Thymus (tissue), 11 donors: ENCODE measurements around the gene TEKT3. TPM values are rescaled to one million over a fixed set of nuclear protein-coding genes. Genes with fewer than 3 reads are reported as not detected.

Source experiments
- DNase-seq, 9 donors: peaks; one replicate each; pipeline ENCODE4 v3.0.0-alpha.2; 2013; ENCODE audit warnings: low spot score in 9 of 9, low read depth in 6 of 9, missing footprints in 1 of 9
- H3K27ac ChIP-seq, 2 donors: one replicate each; pipeline ENCODE4 v1.5.1; 2013; ENCODE audit warnings: control low read depth in 1 of 2, low read depth in 1 of 2, low read length in 1 of 2, mild to moderate bottlenecking in 1 of 2, moderate library complexity in 1 of 2
- H3K27me3 ChIP-seq, 2 donors: one replicate each; pipeline ENCODE4 v1.5.1; 2013; ENCODE audit warnings: low read length in 1 of 2; ENCODE audit not compliant: control insufficient read depth in 2 of 2, insufficient read depth in 1 of 2
- H3K36me3 ChIP-seq, 2 donors: one replicate each; pipeline ENCODE4 v1.5.1; 2013; ENCODE audit warnings: low read length in 1 of 2, mild to moderate bottlenecking in 1 of 2, moderate library complexity in 1 of 2; ENCODE audit not compliant: control insufficient read depth in 2 of 2, insufficient read depth in 2 of 2
- H3K4me1 ChIP-seq, 2 donors: one replicate each; pipeline ENCODE4 v1.5.1; 2013; ENCODE audit warnings: low read length in 2 of 2; ENCODE audit not compliant: control insufficient read depth in 2 of 2, insufficient read depth in 2 of 2
- H3K4me3 ChIP-seq, 2 donors: one replicate each; pipeline ENCODE4 v1.5.1; 2013; ENCODE audit warnings: low read length in 2 of 2, control low read depth in 1 of 2, mild to moderate bottlenecking in 1 of 2
- H3K9me3 ChIP-seq, 2 donors: one replicate each; pipeline ENCODE4 v1.5.1; 2013; ENCODE audit warnings: low read length in 1 of 2, mild to moderate bottlenecking in 1 of 2; ENCODE audit not compliant: control insufficient read depth in 2 of 2, insufficient read depth in 1 of 2
- WGBS: extraction: QIAGEN DNeasy Blood & Tissue Kit; methylation state at CpG from one replicate; pipeline ENCODE4 v1.1.7; 2013; 5-methylcytosine and 5-hydroxymethylcytosine counted together
- polyA plus RNA-seq: library from polyadenylated mRNA; stranded (reverse); fragments of 200-250 nt; gene quantifications from one replicate; pipeline ENCODE4 v1.2.3, GENCODE V29; 2013
- total RNA-seq: library from RNA; stranded (reverse); fragments of 120-200 nt; gene quantifications from one replicate; pipeline ENCODE4 v1.2.4, GENCODE V29; 2013
- donor health status: healthy.

Gene TEKT3
- total and polyA plus RNA-seq, 2 donors: 0.38 to 0.64 TPM

DNA sequence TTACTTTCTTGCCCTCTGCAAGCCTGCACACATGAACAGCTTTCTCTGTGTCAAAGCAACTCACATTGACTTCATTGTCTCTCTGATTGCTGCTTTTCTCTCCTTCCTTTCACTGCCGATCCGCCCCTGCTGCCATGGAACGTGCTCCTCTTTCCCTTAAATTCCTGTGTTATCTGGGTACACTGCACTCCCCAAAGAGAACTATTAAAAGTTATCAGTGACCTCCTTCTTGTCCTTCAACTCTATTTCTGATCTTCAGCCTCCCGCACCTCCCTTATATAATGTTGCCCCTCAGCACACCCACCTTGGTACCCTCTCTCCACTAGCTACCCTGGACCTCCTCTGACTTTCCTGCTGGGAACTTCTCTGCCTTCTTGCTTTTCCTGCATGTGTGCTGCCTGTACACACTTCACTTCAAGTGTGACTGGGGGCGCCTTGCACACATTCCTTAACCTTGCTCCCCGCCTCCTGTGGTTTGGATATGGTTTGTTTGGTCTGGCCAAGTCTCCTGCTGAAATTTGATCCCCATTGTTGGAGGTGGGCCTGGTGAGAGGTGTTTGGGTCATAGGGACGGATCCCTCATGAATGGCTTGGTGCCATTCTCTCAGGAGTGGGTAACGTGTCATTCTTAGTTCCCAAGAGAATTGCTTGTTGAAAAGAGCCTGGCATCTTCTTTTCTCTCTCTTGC, 49.6 kb downstream of the TEKT3 start:
- no peaks in the 10 kb centered on the region for H3K4me1 ChIP-seq
- DNase-seq: no peak
- H3K9me3 ChIP-seq: no peaks in the 10 kb centered on the region
- H3K4me3 ChIP-seq: no peak overlapping the region
- H3K36me3 ChIP-seq: no peaks in the 10 kb centered on the region
- no peaks in the 10 kb centered on the region for H3K27me3 ChIP-seq
- 87% methylated on average over 8 of the region's 8 CpGs for WGBS
- no peak overlapping the region for H3K27ac ChIP-seq

GRCh38 chr17:15290605-15291004, 50.8 kb downstream of the TEKT3 start:
- H3K4me3 ChIP-seq: no peak overlapping the region
- H3K27me3 ChIP-seq: no peaks in the 10 kb centered on the region
- no peaks in the 10 kb centered on the region for H3K36me3 ChIP-seq
- 95% methylated on average over 6 of the region's 6 CpGs for WGBS
- DNase-seq: no peak
- no peaks in the 10 kb centered on the region for H3K9me3 ChIP-seq
- H3K4me1 ChIP-seq: no peaks in the 10 kb centered on the region
- H3K27ac ChIP-seq: no peak overlapping the region

- H3K9me3 ChIP-seq: no peaks in the 10 kb centered on the region
- WGBS: 91% methylated on average over 22 of the region's 22 CpGs
- no peaks in the 10 kb centered on the region for H3K4me1 ChIP-seq
These were observed 51.9 kb downstream of the TEKT3 start for GRCh38 chr17:15289285-15290183.

DNA sequence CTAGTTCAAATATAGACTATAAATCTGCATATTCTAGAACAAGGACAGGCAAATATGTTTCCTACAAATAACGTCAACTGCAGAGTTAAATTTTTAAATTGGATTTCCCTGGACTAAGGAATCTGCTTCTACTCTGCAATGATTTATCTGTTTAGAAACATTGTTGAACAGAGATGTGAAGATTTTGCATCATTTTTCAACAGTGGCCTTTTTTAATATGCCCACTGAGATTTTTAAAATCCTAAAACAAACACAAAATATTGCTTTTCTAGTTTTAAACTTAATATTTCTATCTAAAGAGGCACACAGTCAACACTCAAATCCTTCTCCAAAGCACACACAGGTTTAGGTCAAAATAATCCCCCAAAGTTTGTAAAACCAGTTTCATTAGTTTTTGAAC, 52.5 kb downstream of the TEKT3 start:
- Histone ChIP-seq H3K9me3 (no peaks in the 10 kb centered on the region), H3K36me3 (no peaks in the 10 kb centered on the region), H3K4me1 (no peaks in the 10 kb centered on the region), H3K27me3 (no peaks in the 10 kb centered on the region), H3K27ac (no peak overlapping the region), H3K4me3 (no peak overlapping the region)
- DNase-seq: no peak
- 94% methylated on average over 1 of the region's 1 CpG for WGBS

More at GRCh38 chr17:15289285-15290183, 51.9 kb downstream of the TEKT3 start:
- DNase-seq: no peak
- Histone ChIP-seq H3K27me3 (no peaks in the 10 kb centered on the region), H3K4me3 (no peak overlapping the region), H3K36me3 (no peaks in the 10 kb centered on the region), H3K27ac (no peak overlapping the region)

DNA sequence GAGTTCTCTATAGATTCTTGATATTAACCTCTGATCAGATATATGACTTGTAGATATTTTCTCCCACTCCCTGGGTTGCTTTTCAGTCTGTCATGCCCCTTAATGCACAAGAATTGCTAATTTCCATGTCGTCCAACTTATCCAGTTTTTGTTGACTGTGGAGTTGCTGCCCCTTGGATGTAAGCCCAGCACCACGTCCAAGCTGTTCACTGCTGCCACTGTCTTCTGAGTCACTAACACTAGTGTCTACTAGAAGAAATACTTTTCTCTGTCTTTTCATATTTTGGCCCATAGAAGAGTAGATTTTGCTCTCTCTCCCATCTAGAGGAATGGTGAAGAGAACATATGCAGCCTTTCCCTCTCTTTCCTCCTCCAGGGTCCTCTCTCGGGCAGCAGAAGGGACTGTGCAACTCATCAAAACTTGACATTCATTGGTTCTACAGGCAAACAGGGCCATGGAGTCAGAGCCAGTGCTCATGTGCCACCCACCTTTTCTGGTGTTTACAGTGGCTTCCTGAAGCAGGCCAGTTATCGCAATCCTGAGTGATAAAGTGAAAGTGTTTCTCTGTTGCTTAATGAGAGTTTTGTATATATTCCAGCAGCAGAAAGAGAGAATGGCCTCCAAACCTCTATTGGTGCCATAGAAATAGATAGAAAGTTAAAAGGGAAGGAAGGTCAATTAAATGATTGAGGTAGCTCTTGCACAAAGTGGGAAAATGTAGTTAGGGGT, 53.7 kb downstream of the TEKT3 start:
- H3K27ac ChIP-seq: no peak overlapping the region
- H3K9me3 ChIP-seq: no peaks in the 10 kb centered on the region
- H3K36me3 ChIP-seq: no peaks in the 10 kb centered on the region
- H3K4me1 ChIP-seq: no peaks in the 10 kb centered on the region
- H3K27me3 ChIP-seq: no peaks in the 10 kb centered on the region
- 92% methylated on average over 4 of the region's 4 CpGs for WGBS
- no peak for DNase-seq
- no peak overlapping the region for H3K4me3 ChIP-seq

GRCh38 chr17:15285466-15285865, 55.9 kb downstream of the TEKT3 start:
- no peak overlapping the region for H3K27ac ChIP-seq
- no peak overlapping the region for H3K4me3 ChIP-seq
- no peaks in the 10 kb centered on the region for H3K4me1 ChIP-seq
- H3K9me3 ChIP-seq: no peaks in the 10 kb centered on the region
- no peak for DNase-seq
- no peaks in the 10 kb centered on the region for H3K27me3 ChIP-seq
- H3K36me3 ChIP-seq: no peaks in the 10 kb centered on the region
- WGBS: 96% methylated on average over 6 of the region's 6 CpGs

DNA sequence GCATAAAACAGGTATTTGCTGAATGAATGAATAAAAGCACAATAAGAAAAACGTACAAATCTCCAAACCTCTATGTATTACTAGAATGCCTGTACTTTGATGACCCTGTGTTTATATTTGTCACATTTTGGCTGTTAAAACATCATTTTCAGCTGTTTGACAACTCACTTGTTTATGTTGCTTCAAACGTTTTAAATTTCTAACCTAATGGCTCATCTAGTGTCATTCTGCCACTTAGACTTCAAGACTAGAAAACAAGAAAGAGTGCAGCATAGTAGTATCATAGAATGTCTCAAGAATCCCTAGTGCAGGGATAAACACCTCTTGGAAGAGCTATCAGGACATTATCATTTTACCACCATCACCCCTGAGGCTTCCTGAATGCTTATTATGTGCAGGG, 56.9 kb downstream of the TEKT3 start:
- Histone ChIP-seq H3K27ac (no peak overlapping the region), H3K27me3 (no peaks in the 10 kb centered on the region), H3K4me1 (no peaks in the 10 kb centered on the region), H3K36me3 (no peaks in the 10 kb centered on the region), H3K9me3 (no peaks in the 10 kb centered on the region), H3K4me3 (no peak overlapping the region)
- no peak for DNase-seq
- 64% methylated on average over 2 of the region's 2 CpGs for WGBS

- Histone ChIP-seq H3K36me3 (no peaks in the 10 kb centered on the region), H3K9me3 (no peaks in the 10 kb centered on the region), H3K4me3 (no peak overlapping the region), H3K27me3 (no peaks in the 10 kb centered on the region), H3K27ac (no peak overlapping the region), H3K4me1 (no peaks in the 10 kb centered on the region)
- 93% methylated on average over 6 of the region's 6 CpGs for WGBS
- DNase-seq: no peak
These were observed 57.3 kb downstream of the TEKT3 start for GRCh38 chr17:15284107-15284506.

DNA sequence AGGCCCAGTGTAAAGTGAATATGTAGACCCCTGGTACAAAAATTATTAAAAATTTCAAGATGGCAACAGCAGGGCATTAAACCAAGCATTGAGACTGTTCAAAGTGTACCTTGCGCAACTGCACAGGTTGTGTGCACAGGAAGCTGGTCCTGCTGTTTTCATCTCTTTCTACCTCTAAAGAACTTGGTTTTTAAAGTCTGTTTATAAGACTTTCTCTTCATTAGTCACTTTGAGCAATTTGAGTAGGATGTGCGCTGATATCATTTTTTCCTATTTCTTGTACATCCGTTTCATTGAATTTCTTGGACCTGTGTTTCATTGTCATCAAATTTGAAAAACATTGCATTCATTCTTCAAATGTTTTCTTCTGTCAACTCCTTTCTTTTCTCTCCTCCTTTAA, 59.5 kb downstream of the TEKT3 start:
- DNase-seq: no peak
- no peak overlapping the region for H3K27ac ChIP-seq
- no peak overlapping the region for H3K4me3 ChIP-seq
- 97% methylated on average over 3 of the region's 3 CpGs for WGBS
- H3K36me3 ChIP-seq: no peaks in the 10 kb centered on the region
- peaks cover 0 to 2% of the 10 kb centered on the region in 2 donors for H3K27me3 ChIP-seq
- H3K4me1 ChIP-seq: no peaks in the 10 kb centered on the region
- H3K9me3 ChIP-seq: no peaks in the 10 kb centered on the region
